Hypothalamus (tissue), 51 donors: ENCODE measurements around the gene ASTN2.
"Not testable (repeated sequence)": the region's sequence is repeated elsewhere in the genome, so short reads cannot be mapped to it uniquely, and the experiment has no call there.

Source experiments
- DNase-seq, 51 donors: peaks; one replicate each; lab custom pipeline; 2025; lab: John Stamatoyannopoulos, UW

Gene ASTN2

GRCh38 chr9:116942593-116943061 lies 472.2 kb downstream of the ASTN2 start:
- no peak for DNase-seq

GRCh38 chr9:116941266-116941665 lies 473.6 kb downstream of the ASTN2 start:
- DNase-seq: no peak

GRCh38 chr9:116940614-116941215 lies 474.1 kb downstream of the ASTN2 start:
- DNase-seq: no peak

- no peak for DNase-seq
These were observed 475.2 kb downstream of the ASTN2 start for GRCh38 chr9:116939614-116940013.

GRCh38 chr9:116939161-116939560 lies 475.7 kb downstream of the ASTN2 start:
- no peak for DNase-seq

GRCh38 chr9:116937361-116937760 lies 477.5 kb downstream of the ASTN2 start:
- DNase-seq: no peak

GRCh38 chr9:116935149-116935897 lies 479.5 kb downstream of the ASTN2 start:
- no peak for DNase-seq

- DNase-seq: no peak
These were observed 480.7 kb downstream of the ASTN2 start for GRCh38 chr9:116934131-116934530.

GRCh38 chr9:116933251-116933650 lies 481.6 kb downstream of the ASTN2 start:
- no peak for DNase-seq

- DNase-seq: no peak
These were observed 485.2 kb downstream of the ASTN2 start for GRCh38 chr9:116929621-116930020.

GRCh38 chr9:116928884-116929283 lies 486.0 kb downstream of the ASTN2 start:
- no peak for DNase-seq

GRCh38 chr9:116928289-116928688 lies 486.6 kb downstream of the ASTN2 start:
- DNase-seq: no peak

GRCh38 chr9:116927726-116928125 lies 487.1 kb downstream of the ASTN2 start:
- DNase-seq: no peak

GRCh38 chr9:116925121-116925520 lies 489.7 kb downstream of the ASTN2 start:
- no peak for DNase-seq

GRCh38 chr9:116924462-116925110 lies 490.3 kb downstream of the ASTN2 start:
- DNase-seq: no peak

- not testable (repeated sequence) for DNase-seq
These were observed 496.9 kb downstream of the ASTN2 start for GRCh38 chr9:116917895-116918508.

GRCh38 chr9:116913536-116913935 lies 501.3 kb downstream of the ASTN2 start:
- no peak for DNase-seq

GRCh38 chr9:116910201-116910600 lies 504.7 kb downstream of the ASTN2 start:
- no peak for DNase-seq

- DNase-seq: no peak
These were observed 506.9 kb downstream of the ASTN2 start for GRCh38 chr9:116907989-116908388.

- DNase-seq: peak in 29 of 51 donors; percentile 1 to 67 (median 28)
These were observed 509.7 kb downstream of the ASTN2 start for GRCh38 chr9:116905171-116905588.

GRCh38 chr9:116904165-116904564 lies 510.7 kb downstream of the ASTN2 start:
- no peak for DNase-seq
